ENCODE measurements around the gene SSRP1. TPM values are rescaled to one million over a fixed set of nuclear protein-coding genes. Genes with fewer than 3 reads are reported as not detected.
"Not testable (repeated sequence)": the region's sequence is repeated elsewhere in the genome, so short reads cannot be mapped to it uniquely, and the experiment has no call there.

SSRP1 gene
- total RNA-seq, 1 experiment from 2014 or later: 79.9 TPM

GRCh38 chr11:57361926-57362325 lies 26.2 kb upstream of the SSRP1 start:
- DNase-seq: no peak
- Histone ChIP-seq H3K9ac (ENCODE audit: low read length) (no peak overlapping the region), H4K20me1 (ENCODE audit: insufficient read depth, low read depth, low read length) (no peaks in the 10 kb centered on the region)

GRCh38 chr11:57361420-57361819 lies 25.7 kb upstream of the SSRP1 start:
- H4K20me1 ChIP-seq (ENCODE audit: insufficient read depth, low read depth, low read length); H3K4me1 ChIP-seq (ENCODE audit: low read length); H3K4me2 ChIP-seq (ENCODE audit: low read depth, low read length, poor library complexity, severe bottlenecking); H3K9me3 ChIP-seq (ENCODE audit: low read length); H3K79me2 ChIP-seq (ENCODE audit: low read length); H3K4me3 ChIP-seq (ENCODE audit: low read length); DNase-seq; H2AFZ ChIP-seq (ENCODE audit: low read length); H3K9me2 ChIP-seq (replicated peaks; ENCODE audit: insufficient read depth, low read length); H3K9ac ChIP-seq (ENCODE audit: low read length); H3K27me3 ChIP-seq (ENCODE audit: low read length); H3K27ac ChIP-seq (ENCODE audit: low read length); H3K36me3 ChIP-seq (ENCODE audit: insufficient read depth, low read length): not testable (repeated sequence)

More at GRCh38 chr11:57361926-57362325, 26.2 kb upstream of the SSRP1 start:
- Histone ChIP-seq H3K4me2 (ENCODE audit: low read depth, low read length, poor library complexity, severe bottlenecking) (no peak overlapping the region), H3K9me3 (ENCODE audit: low read length) (no peaks in the 10 kb centered on the region), H3K27me3 (ENCODE audit: low read length) (no peaks in the 10 kb centered on the region), H3K79me2 (ENCODE audit: low read length) (no peaks in the 10 kb centered on the region), H3K9me2 (replicated peaks; ENCODE audit: insufficient read depth, low read length) (no peaks in the 10 kb centered on the region), H3K4me1 (ENCODE audit: low read length) (peaks cover 10% of the 10 kb centered on the region), H3K4me3 (ENCODE audit: low read length) (no peak overlapping the region), H3K27ac (ENCODE audit: low read length) (no peak overlapping the region), H3K36me3 (ENCODE audit: insufficient read depth, low read length) (no peaks in the 10 kb centered on the region), H2AFZ (ENCODE audit: low read length) (no peak overlapping the region)

- DNase-seq: no peak
- Histone ChIP-seq H4K20me1 (ENCODE audit: insufficient read depth, low read depth, low read length) (no peaks in the 10 kb centered on the region), H3K9me3 (ENCODE audit: low read length) (no peaks in the 10 kb centered on the region)
These were observed 25.3 kb upstream of the SSRP1 start for GRCh38 chr11:57360991-57361390.

GRCh38 chr11:57359896-57360690 lies 24.4 kb upstream of the SSRP1 start:
- no peak overlapping the region for H3K27ac ChIP-seq (ENCODE audit: low read length)
- no peaks in the 10 kb centered on the region for H3K9me2 ChIP-seq (replicated peaks; ENCODE audit: insufficient read depth, low read length)
- no peak for DNase-seq
- no peak overlapping the region for H2AFZ ChIP-seq (ENCODE audit: low read length)
- no peaks in the 10 kb centered on the region for H4K20me1 ChIP-seq (ENCODE audit: insufficient read depth, low read depth, low read length)
- no peaks in the 10 kb centered on the region for H3K9me3 ChIP-seq (ENCODE audit: low read length)
- H3K4me2 ChIP-seq (ENCODE audit: low read depth, low read length, poor library complexity, severe bottlenecking): no peak overlapping the region
- H3K4me1 ChIP-seq (ENCODE audit: low read length): no peaks in the 10 kb centered on the region
- H3K9ac ChIP-seq (ENCODE audit: low read length): no peak overlapping the region
- H3K36me3 ChIP-seq (ENCODE audit: insufficient read depth, low read length): no peaks in the 10 kb centered on the region
- no peaks in the 10 kb centered on the region for H3K27me3 ChIP-seq (ENCODE audit: low read length)
- H3K79me2 ChIP-seq (ENCODE audit: low read length): no peaks in the 10 kb centered on the region
- no peak overlapping the region for H3K4me3 ChIP-seq (ENCODE audit: low read length)

More at GRCh38 chr11:57360991-57361390, 25.3 kb upstream of the SSRP1 start:
- no peak overlapping the region for H3K9ac ChIP-seq (ENCODE audit: low read length)
- no peak overlapping the region for H3K27ac ChIP-seq (ENCODE audit: low read length)
- no peaks in the 10 kb centered on the region for H3K9me2 ChIP-seq (replicated peaks; ENCODE audit: insufficient read depth, low read length)
- H3K36me3 ChIP-seq (ENCODE audit: insufficient read depth, low read length): no peaks in the 10 kb centered on the region
- H3K79me2 ChIP-seq (ENCODE audit: low read length): no peaks in the 10 kb centered on the region
- no peaks in the 10 kb centered on the region for H3K27me3 ChIP-seq (ENCODE audit: low read length)
- peaks cover 5% of the 10 kb centered on the region for H3K4me1 ChIP-seq (ENCODE audit: low read length)
- H2AFZ ChIP-seq (ENCODE audit: low read length): no peak overlapping the region
- no peak overlapping the region for H3K4me2 ChIP-seq (ENCODE audit: low read depth, low read length, poor library complexity, severe bottlenecking)
- no peak overlapping the region for H3K4me3 ChIP-seq (ENCODE audit: low read length)

- Histone ChIP-seq H3K4me2 (ENCODE audit: low read depth, low read length, poor library complexity, severe bottlenecking) (no peak overlapping the region), H3K4me3 (ENCODE audit: low read length) (no peak overlapping the region), H3K9me3 (ENCODE audit: low read length) (no peaks in the 10 kb centered on the region), H2AFZ (ENCODE audit: low read length) (no peak overlapping the region), H3K9ac (ENCODE audit: low read length) (no peak overlapping the region), H3K27ac (ENCODE audit: low read length) (no peak overlapping the region), H3K9me2 (replicated peaks; ENCODE audit: insufficient read depth, low read length) (no peaks in the 10 kb centered on the region), H3K4me1 (ENCODE audit: low read length) (no peaks in the 10 kb centered on the region), H3K36me3 (ENCODE audit: insufficient read depth, low read length) (no peaks in the 10 kb centered on the region), H4K20me1 (ENCODE audit: insufficient read depth, low read depth, low read length) (no peaks in the 10 kb centered on the region), H3K79me2 (ENCODE audit: low read length) (no peaks in the 10 kb centered on the region), H3K27me3 (ENCODE audit: low read length) (no peaks in the 10 kb centered on the region)
- no peak for DNase-seq
These were observed 23.7 kb upstream of the SSRP1 start for GRCh38 chr11:57359396-57359795.

- Histone ChIP-seq H3K27ac (ENCODE audit: low read length) (no peak overlapping the region), H3K4me2 (ENCODE audit: low read depth, low read length, poor library complexity, severe bottlenecking) (no peak overlapping the region), H2AFZ (ENCODE audit: low read length) (no peak overlapping the region), H4K20me1 (ENCODE audit: insufficient read depth, low read depth, low read length) (no peaks in the 10 kb centered on the region), H3K4me1 (ENCODE audit: low read length) (no peaks in the 10 kb centered on the region), H3K9me3 (ENCODE audit: low read length) (no peaks in the 10 kb centered on the region), H3K4me3 (ENCODE audit: low read length) (no peak overlapping the region), H3K9ac (ENCODE audit: low read length) (no peak overlapping the region), H3K36me3 (ENCODE audit: insufficient read depth, low read length) (no peaks in the 10 kb centered on the region), H3K27me3 (ENCODE audit: low read length) (no peaks in the 10 kb centered on the region), H3K79me2 (ENCODE audit: low read length) (no peaks in the 10 kb centered on the region), H3K9me2 (replicated peaks; ENCODE audit: insufficient read depth, low read length) (no peaks in the 10 kb centered on the region)
- no peak for DNase-seq
These were observed 23.3 kb upstream of the SSRP1 start for GRCh38 chr11:57358991-57359390.

- H3K36me3 ChIP-seq (ENCODE audit: insufficient read depth, low read length): no peaks in the 10 kb centered on the region
- H3K4me1 ChIP-seq (ENCODE audit: low read length): no peaks in the 10 kb centered on the region
- H3K27ac ChIP-seq (ENCODE audit: low read length): no peak overlapping the region
- H3K9me3 ChIP-seq (ENCODE audit: low read length): no peaks in the 10 kb centered on the region
- H3K4me2 ChIP-seq (ENCODE audit: low read depth, low read length, poor library complexity, severe bottlenecking): no peak overlapping the region
- no peaks in the 10 kb centered on the region for H3K9me2 ChIP-seq (replicated peaks; ENCODE audit: insufficient read depth, low read length)
- H3K4me3 ChIP-seq (ENCODE audit: low read length): no peak overlapping the region
- no peaks in the 10 kb centered on the region for H3K79me2 ChIP-seq (ENCODE audit: low read length)
- DNase-seq: no peak
- no peaks in the 10 kb centered on the region for H3K27me3 ChIP-seq (ENCODE audit: low read length)
- no peak overlapping the region for H2AFZ ChIP-seq (ENCODE audit: low read length)
- no peak overlapping the region for H3K9ac ChIP-seq (ENCODE audit: low read length)
- no peaks in the 10 kb centered on the region for H4K20me1 ChIP-seq (ENCODE audit: insufficient read depth, low read depth, low read length)
These were observed 22.9 kb upstream of the SSRP1 start for GRCh38 chr11:57358543-57358961.

- Histone ChIP-seq H2AFZ (ENCODE audit: low read length) (no peak overlapping the region), H4K20me1 (ENCODE audit: insufficient read depth, low read depth, low read length) (no peaks in the 10 kb centered on the region), H3K9me3 (ENCODE audit: low read length) (no peaks in the 10 kb centered on the region)
These were observed 22.2 kb upstream of the SSRP1 start for GRCh38 chr11:57357856-57358255.

More at GRCh38 chr11:57357856-57358255, 22.2 kb upstream of the SSRP1 start:
- no peak overlapping the region for H3K4me2 ChIP-seq (ENCODE audit: low read depth, low read length, poor library complexity, severe bottlenecking)
- no peak overlapping the region for H3K4me3 ChIP-seq (ENCODE audit: low read length)
- H3K27ac ChIP-seq (ENCODE audit: low read length): no peak overlapping the region
- H3K27me3 ChIP-seq (ENCODE audit: low read length): no peaks in the 10 kb centered on the region
- H3K9ac ChIP-seq (ENCODE audit: low read length): no peak overlapping the region
- no peaks in the 10 kb centered on the region for H3K9me2 ChIP-seq (replicated peaks; ENCODE audit: insufficient read depth, low read length)
- H3K4me1 ChIP-seq (ENCODE audit: low read length): no peaks in the 10 kb centered on the region
- H3K79me2 ChIP-seq (ENCODE audit: low read length): no peaks in the 10 kb centered on the region
- no peaks in the 10 kb centered on the region for H3K36me3 ChIP-seq (ENCODE audit: insufficient read depth, low read length)
- no peak for DNase-seq

All from Karpas-422 (cell line).